Thyroid gland (tissue), 4 donors: ENCODE results near the gene ATMIN.

ENCODE experiments used
- POLR2A ChIP-seq, 2 donors: fragments of 450-650 bp; IDR thresholded peaks; one replicate each; pipeline ENCODE4 v1.6.1; 2017; ENCODE audit warnings: antibody characterized with exemption in 2 of 2, mild to moderate bottlenecking in 2 of 2, moderate library complexity in 1 of 2
- TF ChIP-seq, protein P1 (sequence below), 6 experiments: fragments of 200-600 bp in 3 of 6; fragments of 450-650 bp in 3 of 6; sonication (generic) in 3 of 6; IDR thresholded peaks; one replicate each; pipeline ENCODE4 v1.5.1; 2016 to 2019; ENCODE audit warnings: antibody characterized with exemption in 6 of 6, mild to moderate bottlenecking in 2 of 6, inconsistent platforms in 1 of 6, moderate library complexity in 1 of 6

DNA sequence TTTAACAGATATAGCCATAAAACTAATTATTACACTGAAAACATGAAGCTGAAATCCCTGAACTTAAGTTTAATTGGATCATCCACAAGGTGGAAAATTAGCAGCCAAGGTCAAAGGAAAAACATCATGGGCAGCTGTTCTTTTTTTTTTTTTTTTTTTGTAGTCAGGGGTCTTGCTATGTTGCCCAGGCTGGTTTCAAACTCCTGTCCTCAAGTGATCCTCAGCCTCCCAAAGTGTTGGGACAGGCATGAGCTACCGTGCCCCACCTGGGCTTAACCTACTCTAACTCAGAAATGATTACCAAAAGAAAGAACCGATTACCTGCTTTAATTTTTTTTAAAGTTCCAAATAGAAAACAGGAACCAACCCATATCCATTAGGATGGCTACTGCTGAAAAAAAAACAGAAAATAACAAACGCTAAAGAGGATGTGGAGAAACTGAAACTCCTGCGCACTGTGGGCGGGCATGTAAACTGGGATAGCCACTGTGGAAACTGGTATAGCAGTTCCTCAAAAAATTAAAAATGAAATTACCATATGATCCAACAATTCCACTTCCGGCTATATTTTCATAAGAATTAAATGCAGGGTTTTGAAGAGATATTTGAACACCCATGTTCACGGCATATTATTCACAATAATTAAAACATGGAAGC, 37.5 kb upstream of the ATMIN start:
- TF ChIP-seq, protein P1, sequence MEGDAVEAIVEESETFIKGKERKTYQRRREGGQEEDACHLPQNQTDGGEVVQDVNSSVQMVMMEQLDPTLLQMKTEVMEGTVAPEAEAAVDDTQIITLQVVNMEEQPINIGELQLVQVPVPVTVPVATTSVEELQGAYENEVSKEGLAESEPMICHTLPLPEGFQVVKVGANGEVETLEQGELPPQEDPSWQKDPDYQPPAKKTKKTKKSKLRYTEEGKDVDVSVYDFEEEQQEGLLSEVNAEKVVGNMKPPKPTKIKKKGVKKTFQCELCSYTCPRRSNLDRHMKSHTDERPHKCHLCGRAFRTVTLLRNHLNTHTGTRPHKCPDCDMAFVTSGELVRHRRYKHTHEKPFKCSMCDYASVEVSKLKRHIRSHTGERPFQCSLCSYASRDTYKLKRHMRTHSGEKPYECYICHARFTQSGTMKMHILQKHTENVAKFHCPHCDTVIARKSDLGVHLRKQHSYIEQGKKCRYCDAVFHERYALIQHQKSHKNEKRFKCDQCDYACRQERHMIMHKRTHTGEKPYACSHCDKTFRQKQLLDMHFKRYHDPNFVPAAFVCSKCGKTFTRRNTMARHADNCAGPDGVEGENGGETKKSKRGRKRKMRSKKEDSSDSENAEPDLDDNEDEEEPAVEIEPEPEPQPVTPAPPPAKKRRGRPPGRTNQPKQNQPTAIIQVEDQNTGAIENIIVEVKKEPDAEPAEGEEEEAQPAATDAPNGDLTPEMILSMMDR (IDR thresholded peaks at IDR 0.05): no peak
- TF ChIP-seq POLR2A (IDR thresholded peaks at IDR 0.05): no peak
